Central memory CD8-positive, alpha-beta T cell (primary cell): ENCODE measurements around the gene ATF7IP.

Experiments used
- ATAC-seq: fragments of 150-1000 bp; cut with Tn5 transposase; replicated peaks from 2 replicates; pipeline ENCODE4 v1.10.0; 2022; ENCODE audit warnings: mild to moderate bottlenecking, moderate FRiP score, moderate number of reproducible peaks; ENCODE audit not compliant: poor library complexity, severe bottlenecking; ENCODE audit errors: extremely low read depth
- DNase-seq, 2 donors: peaks; one replicate each; pipeline ENCODE4 v3.0.0; 2021; ENCODE audit warnings: low spot score in 2 of 2
- H3K27ac Mint-ChIP-seq: one replicate; pipeline ENCODE4 v1.8.0; 2022; ENCODE audit warnings: low read depth, mild to moderate bottlenecking, moderate library complexity, mixed read lengths
- H3K27me3 Mint-ChIP-seq: one replicate; pipeline ENCODE4 v1.8.0; 2022; ENCODE audit warnings: mixed read lengths
- H3K36me3 Mint-ChIP-seq: one replicate; pipeline ENCODE4 v1.8.0; 2022; ENCODE audit warnings: mild to moderate bottlenecking, moderate library complexity, mixed read lengths; ENCODE audit not compliant: insufficient read depth
- H3K4me1 Mint-ChIP-seq: one replicate; pipeline ENCODE4 v1.8.0; 2022; ENCODE audit warnings: mixed read lengths
- H3K4me3 Mint-ChIP-seq: one replicate; pipeline ENCODE4 v1.8.0; 2022; ENCODE audit warnings: mild to moderate bottlenecking, moderate library complexity, mixed read lengths
- H3K9me3 Mint-ChIP-seq: one replicate; pipeline ENCODE4 v1.8.0; 2022; ENCODE audit warnings: mixed read lengths

ATF7IP gene

GRCh38 chr12:14540801-14541462 is 175.4 kb downstream of the ATF7IP start:
- Mint-ChIP-seq H3K4me3 (no peak overlapping the region), H3K9me3 (no peaks in the 10 kb centered on the region), H3K4me1 (no peaks in the 10 kb centered on the region), H3K27ac (no peak overlapping the region), H3K36me3 (no peaks in the 10 kb centered on the region), H3K27me3 (no peaks in the 10 kb centered on the region)
- ATAC-seq (no peak), DNase-seq (no peak)

- H3K36me3 Mint-ChIP-seq = no peaks in the 10 kb centered on the region
- ATAC-seq (no peak), DNase-seq (no peak)
- H3K9me3 Mint-ChIP-seq = no peaks in the 10 kb centered on the region
- peaks cover 19% of the 10 kb centered on the region for H3K27me3 Mint-ChIP-seq
- H3K27ac Mint-ChIP-seq = no peak overlapping the region
- H3K4me1 Mint-ChIP-seq = no peaks in the 10 kb centered on the region
- H3K4me3 Mint-ChIP-seq = no peak overlapping the region
These were observed 180.0 kb downstream of the ATF7IP start for GRCh38 chr12:14545144-14546124.

GRCh38 chr12:14547571-14547970 is 182.1 kb downstream of the ATF7IP start:
- Mint-ChIP-seq H3K4me1 (no peaks in the 10 kb centered on the region), H3K36me3 (no peaks in the 10 kb centered on the region), H3K27me3 (peaks cover 19% of the 10 kb centered on the region), H3K9me3 (no peaks in the 10 kb centered on the region), H3K4me3 (no peak overlapping the region), H3K27ac (no peak overlapping the region)
- DNase-seq (no peak), ATAC-seq (no peak)

DNA sequence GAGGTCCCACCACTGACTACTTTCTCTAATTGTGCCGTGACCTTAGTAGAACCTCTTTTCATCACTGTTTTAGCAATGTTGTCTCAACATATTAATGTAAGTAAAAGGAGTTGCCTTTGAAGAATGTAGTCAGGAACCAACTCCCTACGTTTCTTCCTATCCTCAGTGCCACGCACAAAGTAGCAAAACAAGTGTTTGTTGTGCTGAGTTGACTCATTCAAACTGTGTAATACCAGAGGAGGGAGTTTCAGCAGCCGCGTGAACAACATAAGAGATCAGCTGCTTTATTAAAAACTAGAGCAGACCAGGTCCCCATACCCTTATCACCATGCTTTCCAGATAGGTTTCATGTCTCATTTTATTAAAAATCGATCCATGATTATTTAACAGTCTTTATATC is 183.1 kb downstream of the ATF7IP start:
- Mint-ChIP-seq H3K9me3 (no peaks in the 10 kb centered on the region), H3K4me1 (no peaks in the 10 kb centered on the region), H3K27me3 (peaks cover 19% of the 10 kb centered on the region), H3K36me3 (no peaks in the 10 kb centered on the region), H3K27ac (no peak overlapping the region), H3K4me3 (no peak overlapping the region)
- no peak for DNase-seq
- ATAC-seq = no peak
